HG03066 (cell line): Measurements from ENCODE around the gene PLCB1.

Experiments used
- ATAC-seq: cut with Tn5 transposase; IDR thresholded peaks from one replicate; pipeline ENCODE4 v1.9.1; 2021; ENCODE audit warnings: low read depth; ENCODE audit not compliant: unreplicated experiment

Gene PLCB1

GRCh38 chr20:8128291-8129060, 3.6 kb upstream of the PLCB1 start:
- ATAC-seq, result no peak

GRCh38 chr20:8129211-8129976, 2.7 kb upstream of the PLCB1 start:
- ATAC-seq, result no peak

- no peak for ATAC-seq
These were observed 1.1 kb upstream of the PLCB1 start for GRCh38 chr20:8130840-8131526.

- no peak for ATAC-seq
These were observed 631 bp downstream of the PLCB1 start for GRCh38 chr20:8132484-8133309.

DNA sequence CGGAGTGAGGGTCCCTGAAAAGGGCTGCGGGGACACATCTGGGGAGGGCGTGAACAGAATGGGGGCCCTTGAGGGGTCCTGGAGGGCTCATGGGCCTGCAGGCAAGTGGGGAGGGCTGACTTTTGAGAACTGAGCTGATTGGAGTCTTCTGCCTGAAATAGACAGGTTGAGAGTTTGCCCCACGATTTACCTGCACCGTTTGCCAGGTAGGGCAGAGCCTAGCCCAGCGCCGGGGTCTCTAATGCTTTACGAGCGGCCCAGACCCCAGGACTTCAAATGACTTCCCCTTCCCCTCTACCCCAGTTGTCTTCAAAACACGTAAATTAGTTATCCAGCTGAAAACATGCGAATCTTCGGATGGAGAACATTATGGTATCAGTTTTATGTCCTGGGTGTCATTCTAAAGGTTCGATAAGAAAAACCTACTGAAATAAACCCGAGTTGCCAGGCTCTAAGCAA, 1.3 kb downstream of the PLCB1 start:
- ATAC-seq, result no peak

DNA sequence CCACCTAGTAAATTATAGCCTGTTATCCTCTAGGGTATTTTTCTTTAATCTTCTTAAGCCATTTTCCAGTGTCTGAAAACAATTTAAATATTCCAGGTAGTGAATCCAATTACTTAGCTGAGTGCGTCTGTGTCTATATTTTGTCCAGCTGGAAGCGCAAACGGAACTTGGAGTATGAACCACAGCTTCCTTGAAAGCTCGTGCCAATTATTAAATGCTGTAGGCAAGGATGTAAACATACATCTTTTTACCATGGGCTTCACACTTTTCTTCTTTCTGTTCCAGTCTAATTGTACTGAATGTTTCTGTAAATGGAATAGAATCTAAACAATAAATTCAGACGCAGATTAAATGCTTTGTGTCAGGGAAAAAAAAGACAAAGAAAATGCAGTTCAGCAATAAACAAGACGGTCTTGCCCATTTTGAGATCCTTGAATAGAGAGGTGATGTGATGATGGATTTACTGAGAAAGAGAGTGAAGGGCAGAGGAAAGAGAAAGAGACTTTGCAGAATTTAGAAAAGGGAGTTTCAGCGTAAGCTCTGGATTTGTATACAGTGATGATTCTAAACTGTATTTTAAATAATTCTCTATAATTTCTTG, 1.9 kb downstream of the PLCB1 start:
- no peak for ATAC-seq

- no peak for ATAC-seq
These were observed 7.8 kb downstream of the PLCB1 start for GRCh38 chr20:8139899-8140298.

GRCh38 chr20:8143474-8143873, 11.4 kb downstream of the PLCB1 start:
- ATAC-seq, result no peak

DNA sequence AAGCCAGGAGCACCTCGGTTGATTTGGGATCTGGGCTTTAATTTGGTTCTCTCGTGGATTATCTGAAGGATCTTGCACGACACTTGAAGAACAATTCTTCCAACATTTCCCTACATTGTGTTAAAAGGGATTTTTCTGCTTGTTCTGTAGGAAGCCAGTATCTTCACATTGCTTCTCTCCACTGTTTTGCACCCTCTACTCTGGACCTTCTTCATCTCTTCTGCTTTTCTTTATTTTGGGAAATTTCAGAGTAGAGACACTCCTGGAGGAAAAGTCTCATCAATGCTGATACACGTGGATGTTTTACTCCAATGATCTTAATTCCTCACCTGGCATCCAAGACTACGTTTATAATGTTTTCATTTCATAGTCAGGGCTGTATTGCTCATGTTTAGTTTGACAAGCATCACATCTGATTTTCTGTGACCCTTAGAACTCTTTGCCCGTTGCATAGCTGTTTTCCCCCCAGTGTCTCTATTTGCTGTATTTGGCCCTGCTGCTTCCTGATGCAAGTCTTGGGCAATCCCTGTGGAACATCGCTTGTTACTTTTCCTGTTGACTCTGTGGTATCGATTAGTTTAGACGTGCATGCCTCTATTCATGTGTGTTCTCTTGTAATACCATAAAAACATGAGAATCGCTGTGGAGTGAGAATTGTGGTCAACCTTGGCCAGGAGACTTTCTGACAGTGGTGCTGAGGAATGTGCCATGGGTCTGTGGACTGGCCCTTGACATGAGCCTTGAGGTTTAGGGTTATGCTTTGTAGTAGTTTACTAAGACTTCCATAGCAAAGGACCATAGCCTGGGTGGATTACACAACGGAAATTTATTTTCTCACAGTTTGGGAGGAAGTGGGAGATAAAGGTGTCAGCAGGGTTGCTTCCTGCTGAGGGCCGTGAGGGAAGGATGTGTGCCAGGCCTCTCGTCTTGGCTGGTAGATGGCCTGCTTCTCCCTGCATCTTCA, 12.5 kb downstream of the PLCB1 start:
- ATAC-seq, result no peak

GRCh38 chr20:8145246-8146168, 13.4 kb downstream of the PLCB1 start:
- no peak for ATAC-seq

- no peak for ATAC-seq
These were observed 15.4 kb downstream of the PLCB1 start for GRCh38 chr20:8147476-8147875.

DNA sequence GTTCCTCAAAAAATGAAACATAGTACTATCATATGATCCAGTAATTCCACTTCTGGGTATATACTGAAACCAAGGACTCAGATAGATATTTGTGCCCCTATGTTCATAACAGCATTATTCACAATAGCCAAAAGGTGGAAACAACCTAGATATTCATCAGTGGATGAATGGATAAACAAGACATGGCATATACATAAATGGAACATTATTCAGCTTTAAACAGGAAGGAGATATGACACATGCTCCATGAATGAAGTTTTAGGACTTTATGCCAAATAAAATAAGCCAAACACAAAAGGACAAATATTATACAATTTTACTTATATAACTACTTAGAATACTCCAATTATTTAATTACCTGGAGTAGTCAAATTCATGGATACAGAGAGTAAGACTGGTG, 16.4 kb downstream of the PLCB1 start:
- no peak for ATAC-seq

GRCh38 chr20:8150591-8150990, 18.5 kb downstream of the PLCB1 start:
- ATAC-seq, result no peak

DNA sequence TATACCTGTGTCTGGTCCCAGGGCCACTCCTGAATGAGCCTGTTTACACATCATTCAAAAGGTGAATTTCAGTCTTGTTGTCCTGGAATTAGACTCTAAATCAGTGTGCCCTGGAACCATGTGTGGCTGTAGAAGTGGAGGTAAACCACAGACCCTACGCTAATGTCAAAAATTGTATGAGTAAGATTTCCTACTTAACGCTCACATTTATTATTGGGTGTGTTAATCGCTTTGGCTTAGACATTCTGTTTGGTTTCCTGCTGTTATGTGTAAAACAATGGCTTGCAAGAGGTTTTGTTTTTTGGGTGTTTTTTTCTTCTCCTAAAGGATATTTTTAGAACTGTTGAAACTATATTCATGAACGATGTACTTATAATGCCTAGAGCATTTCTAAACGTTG, 19.3 kb downstream of the PLCB1 start:
- no peak for ATAC-seq

DNA sequence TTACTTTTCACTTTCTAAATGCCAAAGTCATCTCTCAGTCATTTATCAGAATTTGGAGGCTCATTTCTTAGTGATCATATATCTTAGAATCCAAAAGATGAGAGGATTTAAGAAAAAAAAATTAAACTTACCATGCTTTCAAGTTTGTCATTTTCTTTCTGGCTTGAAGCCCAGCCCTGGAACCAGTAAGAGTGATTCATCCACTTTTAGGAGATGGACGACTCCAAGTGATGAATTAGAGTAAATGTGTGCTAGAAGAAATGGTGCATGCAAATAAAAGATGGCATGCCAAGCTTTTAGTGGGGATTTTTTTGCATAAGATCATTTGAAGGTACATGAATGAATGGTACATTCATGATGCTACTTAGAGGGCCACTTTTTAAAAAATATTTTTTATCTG, 20.1 kb downstream of the PLCB1 start:
- no peak for ATAC-seq

GRCh38 chr20:8152847-8153246, 20.8 kb downstream of the PLCB1 start:
- ATAC-seq, result no peak

DNA sequence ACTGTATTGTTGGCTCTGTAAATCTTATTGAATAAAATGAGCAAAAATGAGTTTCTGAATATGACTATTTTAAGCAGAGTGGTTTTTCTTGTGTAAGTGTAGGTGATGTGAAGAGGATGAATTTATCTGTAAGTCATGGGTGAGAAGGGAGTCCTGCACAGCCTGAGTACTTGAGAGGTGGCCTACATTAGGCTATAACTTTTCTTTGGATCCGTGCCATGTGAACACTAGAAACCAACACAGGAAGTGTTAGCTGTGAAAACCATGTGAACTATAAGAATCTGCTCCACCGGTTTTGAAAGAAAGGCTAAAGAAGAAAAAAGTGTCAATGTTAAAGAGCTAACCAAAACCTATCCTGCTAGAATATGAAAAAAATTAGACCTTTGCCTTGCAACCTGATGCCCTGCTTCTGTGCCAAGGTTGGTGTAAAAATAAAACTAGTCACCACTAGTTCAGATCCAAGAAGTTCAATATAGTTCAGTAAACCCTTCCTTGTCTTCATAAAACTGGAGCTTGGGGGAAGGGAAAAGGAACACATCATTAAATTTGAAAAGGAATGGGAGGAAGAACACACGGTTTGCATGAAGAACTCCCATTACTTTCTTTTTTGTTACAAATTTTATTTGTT, 21.3 kb downstream of the PLCB1 start:
- ATAC-seq, result no peak

DNA sequence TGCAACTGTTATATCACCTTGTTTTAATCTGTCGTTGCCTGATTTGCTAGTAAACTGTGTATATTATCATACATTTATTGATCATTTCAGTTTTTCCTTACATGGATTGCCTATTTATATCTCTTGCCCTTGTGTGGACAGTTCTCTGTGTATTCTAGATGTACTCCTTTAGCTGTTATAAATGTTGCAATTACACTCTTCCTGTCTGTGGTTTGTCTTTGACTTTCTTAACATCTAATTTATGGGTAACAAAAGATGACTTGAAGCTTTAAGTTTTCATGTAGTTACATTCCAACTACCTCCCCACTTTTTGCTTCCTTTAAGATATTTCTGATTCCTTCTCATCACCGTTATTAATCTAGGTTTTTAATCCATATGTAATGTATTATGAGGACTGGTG, 22.6 kb downstream of the PLCB1 start:
- no peak for ATAC-seq
